Measurements from ENCODE around the gene OR52A1.
"Not testable (repeated sequence)": the region's sequence is repeated elsewhere in the genome, so short reads cannot be mapped to it uniquely, and the experiment has no call there.

Gene OR52A1

GRCh38 chr11:5159806-5160205, 5.2 kb upstream of the OR52A1 start:
- TF ChIP-seq, protein P1, sequence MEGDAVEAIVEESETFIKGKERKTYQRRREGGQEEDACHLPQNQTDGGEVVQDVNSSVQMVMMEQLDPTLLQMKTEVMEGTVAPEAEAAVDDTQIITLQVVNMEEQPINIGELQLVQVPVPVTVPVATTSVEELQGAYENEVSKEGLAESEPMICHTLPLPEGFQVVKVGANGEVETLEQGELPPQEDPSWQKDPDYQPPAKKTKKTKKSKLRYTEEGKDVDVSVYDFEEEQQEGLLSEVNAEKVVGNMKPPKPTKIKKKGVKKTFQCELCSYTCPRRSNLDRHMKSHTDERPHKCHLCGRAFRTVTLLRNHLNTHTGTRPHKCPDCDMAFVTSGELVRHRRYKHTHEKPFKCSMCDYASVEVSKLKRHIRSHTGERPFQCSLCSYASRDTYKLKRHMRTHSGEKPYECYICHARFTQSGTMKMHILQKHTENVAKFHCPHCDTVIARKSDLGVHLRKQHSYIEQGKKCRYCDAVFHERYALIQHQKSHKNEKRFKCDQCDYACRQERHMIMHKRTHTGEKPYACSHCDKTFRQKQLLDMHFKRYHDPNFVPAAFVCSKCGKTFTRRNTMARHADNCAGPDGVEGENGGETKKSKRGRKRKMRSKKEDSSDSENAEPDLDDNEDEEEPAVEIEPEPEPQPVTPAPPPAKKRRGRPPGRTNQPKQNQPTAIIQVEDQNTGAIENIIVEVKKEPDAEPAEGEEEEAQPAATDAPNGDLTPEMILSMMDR (IDR thresholded peaks at IDR 0.05; ENCODE audit: borderline replicate concordance, insufficient read depth, low read depth, low read length), result no peak
- no peak overlapping the region for H3K4me3 ChIP-seq (ENCODE audit: low read depth, low read length)

GRCh38 chr11:5153574-5154431, 754 bp downstream of the OR52A1 start:
- TF ChIP-seq, protein P1 (IDR thresholded peaks at IDR 0.05; ENCODE audit: borderline replicate concordance, insufficient read depth, low read depth, low read length), result no peak
- no peak overlapping the region for H3K4me3 ChIP-seq (ENCODE audit: low read depth, low read length)

- H3K4me3 ChIP-seq (ENCODE audit: low read depth, low read length), result no peak overlapping the region
- TF ChIP-seq, protein P1 (IDR thresholded peaks at IDR 0.05; ENCODE audit: borderline replicate concordance, insufficient read depth, low read depth, low read length), result no peak
These were observed 2.8 kb downstream of the OR52A1 start for GRCh38 chr11:5151713-5152153.

DNA sequence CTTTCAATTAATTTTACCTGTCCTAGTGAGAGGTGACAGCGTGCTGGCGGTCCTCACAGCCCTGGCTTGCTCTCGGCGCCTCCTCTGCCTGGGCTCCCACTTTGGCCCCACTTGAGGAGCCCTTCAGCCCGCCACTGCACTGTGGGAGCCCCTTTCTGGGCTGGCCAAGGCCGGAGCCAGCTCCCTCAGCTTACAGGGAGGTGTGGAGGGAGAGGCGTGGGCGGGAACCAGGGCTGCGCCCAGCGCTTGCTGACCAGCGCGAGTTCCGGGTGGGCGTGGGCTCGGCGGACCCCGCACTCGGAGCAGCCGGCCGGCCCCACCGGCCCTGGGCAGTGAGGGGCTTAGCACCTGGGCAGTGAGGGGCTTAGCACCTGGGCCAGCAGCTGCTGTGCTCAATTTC, 10.4 kb downstream of the OR52A1 start:
- H3K4me3 ChIP-seq (ENCODE audit: low read depth, low read length), result not testable (repeated sequence)

DNA sequence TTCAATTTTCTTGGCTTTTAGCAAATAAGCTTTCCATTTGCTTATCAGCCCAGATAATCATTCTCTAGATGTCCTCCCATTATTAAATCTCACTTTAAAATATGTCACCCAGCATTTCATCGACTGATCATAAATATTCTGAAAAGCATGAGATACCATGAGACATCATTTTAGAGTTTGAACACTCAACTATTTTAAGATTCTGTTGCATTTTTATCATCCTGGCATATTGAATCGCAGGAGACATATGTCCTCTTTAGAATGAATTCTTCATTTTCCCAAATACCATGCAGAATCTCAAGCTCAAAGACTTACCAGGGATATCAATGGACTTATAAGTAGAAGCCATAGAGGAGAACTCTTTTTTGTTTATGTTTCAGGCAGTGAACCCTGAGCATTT, 16.6 kb downstream of the OR52A1 start, which contains the start of gene OR52A5:
Gene OR52A5 (minus strand): TSS at position 361 of the 400 bp plus-strand sequence. CDS start 5,714 bp downstream, outside the sequence.
- TF ChIP-seq, protein P1 (IDR thresholded peaks at IDR 0.05; ENCODE audit: borderline replicate concordance, insufficient read depth, low read depth, low read length), result no peak
- H3K4me3 ChIP-seq (ENCODE audit: low read depth, low read length), result no peak within 1 kb of the TSS

DNA sequence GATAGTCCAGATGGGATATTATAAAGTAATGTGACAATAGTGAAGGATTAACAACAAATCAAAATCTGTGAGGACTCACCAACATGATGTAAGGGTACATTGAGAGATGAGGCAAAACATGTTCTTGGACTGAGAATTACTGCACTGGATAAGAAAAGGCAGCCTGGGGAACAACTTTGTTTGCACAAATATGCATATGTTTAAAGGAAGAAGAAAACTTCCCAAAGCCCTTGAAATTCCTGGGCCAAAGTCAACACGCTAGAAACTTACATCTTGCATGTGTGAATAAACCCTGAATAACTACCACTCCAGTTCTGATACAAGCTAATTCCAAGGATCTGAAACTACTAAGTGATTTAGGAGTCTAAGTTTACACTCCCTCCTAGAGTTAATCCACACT, 17.5 kb downstream of the OR52A1 start:
- TF ChIP-seq, protein P1 (IDR thresholded peaks at IDR 0.05; ENCODE audit: borderline replicate concordance, insufficient read depth, low read depth, low read length), result no peak
- H3K4me3 ChIP-seq (ENCODE audit: low read depth, low read length), result no peak overlapping the region

DNA sequence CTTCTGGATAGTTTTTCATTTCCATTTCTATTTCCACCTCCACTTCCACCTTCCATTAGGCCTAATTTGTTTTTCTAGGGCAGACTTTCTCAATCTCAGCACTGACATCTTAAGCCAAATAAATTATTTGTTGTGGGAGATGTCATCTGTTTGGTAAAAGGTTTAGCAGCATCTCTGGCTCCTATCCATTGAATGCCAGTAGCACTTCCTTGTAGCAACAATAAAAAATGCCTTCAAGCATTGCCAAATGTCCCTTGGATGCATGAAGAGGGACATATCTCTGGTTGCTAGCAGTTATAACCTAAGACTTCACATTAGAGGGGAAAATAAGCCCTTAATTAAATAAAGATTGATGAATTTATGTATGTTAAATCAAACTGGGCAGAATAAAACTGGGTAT, 18.3 kb downstream of the OR52A1 start:
- H3K4me3 ChIP-seq (ENCODE audit: low read depth, low read length), result no peak overlapping the region
- TF ChIP-seq, protein P1 (IDR thresholded peaks at IDR 0.05; ENCODE audit: borderline replicate concordance, insufficient read depth, low read depth, low read length), result no peak

All from GM12875 (cell line).